NK-92 treated with Interleukin-12 subunit alpha and Interleukin-12 subunit beta, amount 100 ng/mL, for 24 hours (cell line): ENCODE results near the gene CD164L2.
"Not testable (repeated sequence)": the region's sequence is repeated elsewhere in the genome, so short reads cannot be mapped to it uniquely, and the experiment has no call there.

Experiments used
- DNase-seq: peaks from one replicate; lab custom pipeline; 2025; lab: John Stamatoyannopoulos, UW

Gene CD164L2

DNA sequence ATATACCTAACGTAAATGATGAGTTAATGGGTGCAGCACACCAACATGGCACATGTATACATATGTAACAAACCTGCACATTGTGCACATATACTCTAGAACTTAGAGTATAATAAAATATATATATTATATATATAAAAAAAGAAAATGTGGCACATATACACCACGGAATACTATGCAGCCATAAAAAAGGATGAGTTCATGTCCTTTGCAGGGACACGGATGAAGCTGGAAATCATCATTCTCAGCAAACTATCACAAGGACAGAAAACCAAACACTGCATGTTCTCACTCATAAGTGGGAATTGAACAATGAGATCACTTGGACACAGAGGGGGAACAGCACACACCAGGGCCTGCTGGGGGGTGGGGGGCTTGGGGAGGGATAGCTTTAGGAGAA, 1.7 kb upstream of the CD164L2 start:
- not testable (repeated sequence) for DNase-seq

DNA sequence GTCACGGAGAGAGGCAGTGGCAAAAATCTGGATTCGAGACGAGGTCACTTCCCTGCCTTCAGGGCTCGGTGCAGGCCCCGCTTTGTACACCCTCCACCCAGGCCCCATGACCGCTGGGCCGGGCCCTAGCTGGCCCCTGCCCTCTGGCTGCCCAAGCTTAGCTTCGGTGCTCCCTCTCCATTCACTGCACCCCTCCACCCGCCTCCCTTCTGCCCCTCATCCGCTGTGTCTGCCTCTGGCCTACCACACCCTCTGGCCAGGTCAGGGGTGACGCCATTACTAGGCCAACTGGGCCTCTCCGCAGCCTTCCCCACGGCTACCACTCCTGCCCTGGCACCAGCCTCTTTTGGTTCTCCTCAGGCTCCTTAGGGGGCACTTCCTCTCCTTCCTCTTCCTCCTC, 528 bp upstream of the CD164L2 start:
- DNase-seq, result no peak

DNA sequence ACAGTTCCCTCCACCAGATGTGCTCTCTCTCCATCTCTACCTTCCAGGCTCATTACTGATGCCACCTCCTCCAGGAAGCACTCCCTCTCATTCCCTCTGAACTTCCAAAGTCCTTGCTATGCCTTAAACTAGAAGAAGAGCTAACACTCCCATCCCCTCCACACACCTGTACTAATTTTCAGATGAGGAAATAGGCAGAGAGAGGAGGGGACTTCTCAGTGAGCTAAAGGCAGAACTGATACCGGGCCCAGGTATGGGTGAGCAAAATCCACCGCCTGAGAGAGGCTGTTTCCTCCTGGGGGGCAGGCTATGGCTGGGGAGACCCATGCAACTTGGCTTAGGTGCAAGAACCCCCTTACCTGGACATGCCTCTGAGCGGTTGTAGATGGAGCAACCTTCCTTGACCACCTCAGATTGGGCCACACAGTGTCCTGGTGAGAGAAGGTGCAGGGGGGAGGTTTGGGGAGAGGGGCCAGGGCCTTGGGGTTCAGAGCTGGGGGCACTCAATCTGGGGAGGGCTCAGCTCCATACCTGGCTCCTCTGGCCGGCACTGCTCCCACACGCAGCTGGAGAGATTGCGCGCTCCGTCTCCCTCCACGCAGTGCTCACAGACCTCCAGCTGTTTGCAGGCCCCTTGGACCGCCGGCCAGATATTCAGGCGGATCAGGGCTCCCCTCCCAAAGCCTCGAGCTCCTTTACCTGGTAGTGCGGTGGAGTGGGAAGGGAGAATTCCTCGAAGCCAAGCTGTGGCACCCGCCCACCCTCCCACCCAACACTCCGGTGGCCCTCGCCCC, 967 bp downstream of the CD164L2 start:
- no peak for DNase-seq

GRCh38 chr1:27380766-27381733, 2.1 kb downstream of the CD164L2 start:
- DNase-seq, result no peak

DNA sequence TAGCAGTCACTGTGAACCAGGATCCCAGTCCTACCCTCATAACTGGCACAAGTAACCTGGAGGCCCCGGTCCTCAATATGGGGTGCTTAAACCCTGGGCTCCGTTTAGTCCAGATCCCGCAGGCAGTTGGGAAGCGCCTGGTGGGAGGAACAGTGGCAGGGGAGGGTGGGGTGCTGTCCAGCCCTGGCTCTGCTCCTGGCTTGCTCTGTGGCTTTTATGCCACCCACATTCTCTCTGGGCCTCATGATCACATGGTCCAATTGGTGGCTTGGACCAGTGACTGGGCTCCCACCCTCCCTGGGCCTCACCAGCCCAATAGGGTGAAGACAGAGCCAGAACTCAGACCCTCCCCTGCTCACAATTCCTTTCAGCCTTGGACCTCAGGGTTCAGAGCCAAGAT, 2.9 kb downstream of the CD164L2 start:
- DNase-seq, result no peak

GRCh38 chr1:27379564-27380122, 3.5 kb downstream of the CD164L2 start:
- no peak for DNase-seq

- no peak for DNase-seq
Measured at GRCh38 chr1:27377760-27378495, 5.2 kb downstream of the CD164L2 start.

GRCh38 chr1:27374362-27375086, 8.6 kb downstream of the CD164L2 start, which contains the start of gene FCN3:
TSS of gene FCN3 (minus strand) at chr1:27374824. CDS start at chr1:27374818, 6 bp downstream.
- no peak for DNase-seq

- no peak for DNase-seq
Measured at GRCh38 chr1:27372808-27373690, 10.1 kb downstream of the CD164L2 start.

DNA sequence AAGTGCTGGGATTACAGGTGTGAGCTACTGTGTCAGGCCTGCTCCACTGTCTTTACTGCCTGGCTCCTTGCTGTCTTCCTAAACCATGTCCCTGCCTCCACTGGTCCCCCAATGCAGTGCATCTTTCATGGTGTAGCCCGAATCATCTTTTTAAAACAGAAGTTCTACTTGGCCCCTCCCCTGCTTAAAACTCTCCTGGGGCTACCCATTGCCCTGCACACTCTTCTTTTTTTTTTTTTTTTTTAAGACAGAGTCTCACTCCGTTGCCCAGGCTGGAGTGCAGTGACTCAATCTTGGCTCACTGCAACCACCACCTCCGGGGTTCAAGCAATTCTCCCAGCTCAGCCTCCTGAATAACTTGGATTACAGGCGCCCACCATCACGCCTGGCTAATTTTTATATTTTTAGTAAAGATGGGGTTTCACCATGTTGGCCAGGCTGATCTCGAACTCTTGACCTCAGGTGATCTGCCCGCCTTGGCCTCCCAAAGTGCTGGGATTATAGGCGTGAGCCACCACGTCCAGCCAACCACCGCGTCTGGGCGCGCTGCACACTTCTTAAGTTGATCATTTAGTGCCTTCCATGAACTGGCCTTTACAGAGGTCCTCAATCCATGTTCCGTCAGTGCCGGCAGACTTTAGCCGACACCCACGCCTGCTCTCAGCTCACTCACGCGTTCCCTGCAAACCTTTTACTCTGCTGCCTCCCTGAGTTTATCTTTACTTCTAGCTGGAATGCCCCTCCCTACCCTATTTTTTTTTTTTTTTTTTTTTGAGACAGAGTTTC, 10.9 kb downstream of the CD164L2 start:
- no peak for DNase-seq

GRCh38 chr1:27368869-27369582, 14.1 kb downstream of the CD164L2 start:
- DNase-seq, result no peak

DNA sequence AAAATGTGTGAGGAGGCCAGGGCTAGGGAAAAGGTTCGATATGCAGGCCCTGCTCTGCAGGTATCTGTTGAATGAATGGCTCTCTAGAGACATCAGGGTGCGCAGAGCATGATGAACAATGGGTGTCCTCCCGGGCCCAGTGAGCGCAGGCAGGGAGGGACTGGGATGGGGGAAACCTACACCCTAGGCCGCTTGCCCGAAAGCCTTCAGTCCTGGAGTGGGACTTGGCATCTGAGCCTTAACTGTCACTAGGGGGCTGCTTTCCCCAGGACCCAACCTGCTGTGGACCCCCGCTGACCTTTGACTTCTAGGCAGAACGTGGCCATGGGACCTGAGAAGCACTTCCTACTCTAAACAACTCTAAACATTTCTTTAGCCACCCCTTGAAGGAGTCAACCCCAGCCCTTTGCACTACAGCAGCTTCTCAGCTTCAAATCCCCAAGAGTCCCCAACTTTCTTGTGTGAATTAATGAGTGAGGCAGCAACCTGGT, 15.9 kb downstream of the CD164L2 start:
- DNase-seq, result no peak

DNA sequence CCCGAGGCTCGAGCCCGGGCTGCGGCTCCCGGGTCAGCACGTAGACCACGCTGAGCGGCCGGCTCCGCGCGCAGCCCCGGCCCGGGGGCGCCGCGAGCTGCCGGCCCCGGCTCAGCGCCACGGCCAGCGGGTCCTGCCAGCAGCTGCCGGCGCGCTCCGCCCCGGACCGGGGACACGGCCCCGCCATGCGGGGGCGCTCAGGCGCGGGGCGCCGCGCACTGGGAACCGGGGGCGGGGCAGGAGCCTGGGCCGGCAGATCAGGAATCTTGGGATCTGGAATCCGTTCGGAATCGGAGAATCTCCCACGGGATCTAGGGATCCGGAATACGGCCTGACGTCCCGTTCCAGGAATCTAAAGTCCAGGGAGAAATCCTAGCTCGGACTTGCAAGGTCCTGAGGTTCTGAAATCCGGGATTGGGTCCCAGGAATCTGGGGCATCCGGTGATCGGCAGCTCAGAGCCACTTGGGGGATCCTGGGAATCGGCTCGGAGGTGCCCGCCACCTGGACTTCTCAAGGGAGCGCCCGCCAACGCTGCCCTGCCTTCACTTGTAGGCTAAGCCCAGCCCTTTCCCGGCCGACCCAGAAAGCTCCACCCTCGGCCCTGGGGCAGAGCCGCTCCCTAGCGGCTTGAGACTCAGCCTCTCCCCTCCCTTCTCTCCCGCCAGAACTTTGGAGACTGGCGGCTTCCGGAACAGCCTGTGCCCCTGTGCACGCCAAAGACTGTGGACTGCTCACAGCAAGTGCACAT, 16.5 kb downstream of the CD164L2 start, which contains the start of gene MAP3K6:
TSS of gene MAP3K6 (minus strand) at position 551 of the 749 bp plus-strand sequence. CDS start at position 187, 364 bp downstream.
- DNase-seq, result no peak

DNA sequence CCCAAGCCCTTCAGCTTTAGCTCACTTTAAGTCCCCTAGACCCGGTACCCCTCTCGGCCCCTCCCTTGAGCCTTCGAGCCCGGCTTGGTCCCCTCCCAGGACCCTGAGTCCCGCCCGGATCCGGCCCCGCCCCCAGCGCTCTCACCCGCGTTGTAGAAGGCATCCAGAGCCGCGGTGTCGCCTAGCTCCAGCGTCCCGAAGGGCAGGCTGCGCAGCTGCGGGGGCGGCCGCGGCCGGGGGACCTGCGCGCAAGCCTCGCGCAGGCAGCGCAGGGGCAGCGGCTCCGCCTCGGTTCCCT, 17.1 kb downstream of the CD164L2 start:
- no peak for DNase-seq

DNA sequence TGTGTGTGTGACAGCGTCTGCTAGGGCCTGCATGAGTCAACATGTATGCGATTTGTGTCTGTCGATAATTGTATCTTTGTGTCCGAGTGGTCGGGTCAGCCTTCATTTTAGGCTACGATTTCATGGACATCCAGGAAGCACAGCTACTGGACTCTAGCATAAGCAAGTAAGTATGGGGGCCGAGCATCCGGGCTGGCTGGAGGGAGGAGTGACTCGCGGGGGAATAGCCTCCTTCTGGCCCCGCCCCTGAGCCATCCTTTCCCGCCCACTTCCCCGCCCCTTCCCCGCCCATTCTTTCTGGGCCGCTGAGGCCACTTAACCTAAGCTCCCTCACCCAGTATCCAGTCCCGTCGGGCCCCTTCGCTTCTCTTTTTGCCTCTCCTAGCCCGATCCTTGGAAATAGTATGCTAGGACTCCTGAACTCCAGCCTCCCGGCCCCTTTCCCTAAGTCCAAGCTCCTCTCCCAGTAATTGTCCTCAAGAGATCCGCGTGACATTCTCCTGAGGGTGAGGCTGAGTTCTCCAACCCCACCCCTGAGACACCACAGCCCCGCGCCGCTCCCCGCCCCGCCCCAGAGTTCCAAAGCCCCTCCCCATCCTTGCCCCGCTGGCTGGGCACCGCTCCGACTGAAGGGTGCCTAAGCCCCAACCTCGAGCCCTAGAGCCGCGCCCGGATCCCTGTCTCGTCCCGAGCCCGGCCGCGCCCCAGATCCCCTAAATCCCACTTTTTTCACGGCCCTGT, 17.6 kb downstream of the CD164L2 start:
- DNase-seq, result no peak

GRCh38 chr1:27364696-27365371, 18.3 kb downstream of the CD164L2 start:
- DNase-seq, result no peak
